B cell (primary cell): Measurements from ENCODE around the gene EEFSEC. TPM values are rescaled to one million over a fixed set of nuclear protein-coding genes. Genes with fewer than 3 reads are reported as not detected.

ENCODE experiments used
- ATAC-seq: fragments of 200-7000 bp; cut with Tn5 transposase; one replicate; pipeline ENCODE4 v1.10.0; 2021; ENCODE audit warnings: low read depth, mild to moderate bottlenecking, moderate number of reproducible peaks, moderate library complexity
- CTCF ChIA-PET: fragments of 350-600 bp; sonication (Branson Sonifier 250); formaldehyde crosslinking; loops from one replicate; lab custom pipeline; 2021; ENCODE audit warnings: antibody characterized with exemption, inconsistent platforms; lab: Charles Lee
- POLR2A ChIA-PET: fragments of 350-600 bp; sonication (Branson Sonifier 250); formaldehyde crosslinking; loops from one replicate; lab custom pipeline; 2021; ENCODE audit warnings: antibody characterized with exemption; lab: Charles Lee
- DNase-seq: peaks from one replicate; pipeline ENCODE4 v3.0.0; 2013
- H2AFZ ChIP-seq: 2 replicates; pipeline ENCODE4 v1.6.1; 2012; ENCODE audit warnings: mild to moderate bottlenecking, low read depth, low read length; ENCODE audit not compliant: insufficient read depth, poor library complexity, severe bottlenecking
- H3K27ac ChIP-seq, 2 donors: 1 replicate in 1 of 2; 2 replicates in 1 of 2; pipeline ENCODE4 v1.5.1; 2012 to 2013; ENCODE audit warnings: low read length in 2 of 2, mild to moderate bottlenecking in 2 of 2, moderate library complexity in 1 of 2
- H3K27me3 ChIP-seq, 4 experiments: fragments of 200-600 bp in 1 of 4; sonication (generic) in 1 of 4; replicated peaks in 1 of 4; 1 replicate in 2 of 4; 2 replicates in 2 of 4; pipeline versions ENCODE4 v1.6.1 to v1.7.0; 2013 to 2016; ENCODE audit warnings: low read length in 3 of 4, mild to moderate bottlenecking in 2 of 4, mixed read lengths in 1 of 4, moderate library complexity in 1 of 4; ENCODE audit not compliant: insufficient read depth in 4 of 4, control insufficient read depth in 3 of 4; ENCODE audit errors: control extremely low read depth in 1 of 4
- H3K36me3 ChIP-seq, 2 experiments: replicated peaks in 1 of 2; 1 replicate in 1 of 2; 2 replicates in 1 of 2; pipeline versions ENCODE4 v1.6.1 to v1.7.1; 2013; ENCODE audit warnings: low read length in 1 of 2; ENCODE audit not compliant: insufficient read depth in 2 of 2, control insufficient read depth in 1 of 2; ENCODE audit errors: control extremely low read depth in 1 of 2, extremely low read depth in 1 of 2
- H3K4me1 ChIP-seq, 2 donors: fragments of 200-600 bp in 1 of 2; sonication (generic) in 1 of 2; 1 replicate in 1 of 2; 2 replicates in 1 of 2; pipeline versions ENCODE4 v1.5.1 to v1.6.1; 2013 to 2017; ENCODE audit warnings: low read length in 2 of 2; ENCODE audit not compliant: control insufficient read depth in 2 of 2, insufficient read depth in 2 of 2
- H3K4me2 ChIP-seq: replicated peaks from 2 replicates; pipeline ENCODE3; 2012; ENCODE audit warnings: mild to moderate bottlenecking, low read depth, low read length; ENCODE audit not compliant: poor library complexity, severe bottlenecking
- H3K4me3 ChIP-seq, 5 experiments: fragments of 200-600 bp in 1 of 5; sonication (generic) in 1 of 5; 1 replicate in 3 of 5; 2 replicates in 2 of 5; pipeline versions ENCODE4 v1.5.1 to v1.7.0; 2011 to 2016; ENCODE audit warnings: low read length in 4 of 5, mild to moderate bottlenecking in 4 of 5, low read depth in 2 of 5, control low read depth in 1 of 5, moderate library complexity in 1 of 5; ENCODE audit not compliant: insufficient read depth in 1 of 5; ENCODE audit errors: control extremely low read depth in 1 of 5, extremely low read depth in 1 of 5
- H3K79me2 ChIP-seq: fragments of 200-600 bp; sonication (generic); one replicate; pipeline ENCODE4 v1.6.0; 2016; ENCODE audit warnings: low read length; ENCODE audit not compliant: control insufficient read depth, insufficient read depth
- H3K9ac ChIP-seq: fragments of 200-600 bp; sonication (generic); 2 replicates; pipeline ENCODE4 v1.6.1; 2017; ENCODE audit warnings: mild to moderate bottlenecking, low read length, moderate library complexity
- H3K9me3 ChIP-seq, 3 donors: one replicate each; pipeline versions ENCODE4 v1.6.1 to v1.7.1; 2013; ENCODE audit warnings: low read length in 2 of 3; ENCODE audit not compliant: control insufficient read depth in 2 of 3, insufficient read depth in 1 of 3; ENCODE audit errors: control extremely low read depth in 1 of 3
- H4K20me1 ChIP-seq: 2 replicates; pipeline ENCODE4 v1.6.0; 2012; ENCODE audit warnings: mild to moderate bottlenecking, low read length; ENCODE audit not compliant: insufficient read depth, control insufficient read depth, poor library complexity, severe bottlenecking
- H3K27ac Mint-ChIP-seq: one replicate; pipeline ENCODE4 v1.8.0; 2021; ENCODE audit warnings: mixed read lengths
- H3K27me3 Mint-ChIP-seq: one replicate; pipeline ENCODE4 v1.8.0; 2021; ENCODE audit warnings: mixed read lengths
- H3K4me1 Mint-ChIP-seq: one replicate; pipeline ENCODE4 v1.8.0; 2021; ENCODE audit warnings: mixed read lengths
- H3K4me3 Mint-ChIP-seq: one replicate; pipeline ENCODE4 v1.8.0; 2021; ENCODE audit warnings: mixed read lengths
- H3K9me3 Mint-ChIP-seq: one replicate; pipeline ENCODE4 v1.8.0; 2022; ENCODE audit warnings: mixed read lengths; ENCODE audit not compliant: insufficient read depth
- EZH2 ChIP-seq: IDR thresholded peaks from 2 replicates; pipeline ENCODE4 v1.6.1; 2012; ENCODE audit warnings: borderline replicate concordance, low read depth, mild to moderate bottlenecking, moderate library complexity, low read length; ENCODE audit not compliant: insufficient read depth, poor library complexity, severe bottlenecking
- WGBS: methylation state at CpG from one replicate; pipeline ENCODE4 v1.1.5; 2013; ENCODE audit warnings: missing lambda C conversion rate; ENCODE audit not compliant: insufficient coverage; 5-methylcytosine and 5-hydroxymethylcytosine counted together
- intact Hi-C: fragments of 100-400 bp; cut with micrococcal nuclease; formaldehyde crosslinking; loops from one replicate; pipeline ENCODE4 v1.10.0; 2022
- polyA plus RNA-seq: library from polyadenylated mRNA; depleted of rRNA; stranded (reverse); fragments of >200 nt; gene quantifications from 2 replicates; pipeline ENCODE4 v1.2.3, GENCODE V29; 2012
- total RNA-seq, 2 donors: library from RNA; stranded (reverse); fragments of 120-200 nt in 1 of 2; gene quantifications; 1 replicate in 1 of 2; 2 replicates in 1 of 2; pipeline versions ENCODE4 v1.2.3 to v1.2.4, GENCODE V29; 2013 to 2022

Gene EEFSEC
- total and polyA plus RNA-seq, 2 donors (not counting 1 experiment from before 2014, with no cell fraction given) = 17.9 to 18.4 TPM

DNA sequence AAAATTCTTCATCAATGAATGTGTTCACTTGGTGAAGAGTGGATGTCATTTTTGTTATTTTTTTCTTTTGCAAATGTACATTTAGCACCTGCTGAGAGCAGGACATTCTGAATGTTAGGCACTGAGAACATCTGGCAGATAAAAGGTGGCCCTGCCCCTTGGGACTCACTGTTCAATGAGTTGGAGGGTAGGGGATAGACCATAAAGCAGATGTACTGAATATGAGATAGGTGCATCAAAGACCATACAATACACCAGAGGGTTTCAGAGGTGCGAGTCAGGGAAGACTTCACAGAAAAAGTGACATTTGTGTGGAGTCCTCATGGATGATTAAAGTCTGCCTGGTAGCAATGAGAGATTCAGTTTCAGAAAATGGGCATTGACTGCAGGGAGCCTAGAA, 34.2 kb downstream of the EEFSEC start:
- no peak overlapping the region for H3K4me3 ChIP-seq
- peaks cover 2% of the 10 kb centered on the region for H3K9me3 Mint-ChIP-seq
- no peak overlapping the region for H2AFZ ChIP-seq
- no peak overlapping the region for H3K4me2 ChIP-seq
- ATAC-seq = no peak
- no peak overlapping the region for H3K9ac ChIP-seq
- peaks cover 19% of the 10 kb centered on the region for H4K20me1 ChIP-seq
- WGBS = no CpG with 5 or more reads among the region's 1 CpG
- no peak overlapping the region for H3K27ac ChIP-seq
- no peaks in the 10 kb centered on the region for H3K4me1 ChIP-seq
- ChIA-PET POLR2A (no interaction called here), CTCF (interaction anchor here (0.6 kb wide), 1 partner anchor 33 kb away, joined by 5 read pairs; no protein-coding TSS in a partner anchor)
- H3K27me3 Mint-ChIP-seq = no peaks in the 10 kb centered on the region
- H3K9me3 ChIP-seq = no peaks in the 10 kb centered on the region
- H3K4me1 Mint-ChIP-seq = peaks cover 12% of the 10 kb centered on the region
- intact Hi-C loops = no loop called here
- DNase-seq = no peak
- TF ChIP-seq EZH2 = no peak
- H3K36me3 ChIP-seq = no peaks in the 10 kb centered on the region
- peaks cover 36% of the 10 kb centered on the region for H3K79me2 ChIP-seq
- H3K27ac Mint-ChIP-seq = no peak overlapping the region
- H3K27me3 ChIP-seq = no peaks in the 10 kb centered on the region
- no peak overlapping the region for H3K4me3 Mint-ChIP-seq

DNA sequence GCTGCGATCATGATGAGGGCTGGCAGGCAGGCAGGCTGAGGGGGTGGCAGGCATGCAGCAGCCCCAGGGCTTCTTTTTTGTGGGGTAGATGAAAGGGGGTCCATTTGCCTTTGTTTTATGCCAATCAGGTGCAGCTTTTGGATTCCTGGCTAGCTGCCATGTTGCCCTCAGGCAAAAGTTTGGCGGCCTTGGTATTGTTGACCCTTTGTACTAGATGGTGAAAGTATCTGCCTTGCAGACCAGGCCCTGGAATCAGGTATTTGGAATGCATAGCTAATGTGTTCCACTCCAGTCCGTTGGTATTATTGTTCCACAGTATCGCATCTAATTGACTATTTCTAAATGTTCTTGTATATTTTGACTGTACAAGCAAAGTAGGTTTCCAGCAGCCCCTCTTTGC, 35.0 kb downstream of the EEFSEC start:
- H3K27ac Mint-ChIP-seq = no peak overlapping the region
- Histone ChIP-seq H3K4me1 (no peaks in the 10 kb centered on the region), H3K9ac (no peak overlapping the region), H3K4me3 (no peak overlapping the region), H2AFZ (no peak overlapping the region), H3K9me3 (no peaks in the 10 kb centered on the region), H3K27ac (no peak overlapping the region), H4K20me1 (peaks cover 15% of the 10 kb centered on the region), H3K79me2 (peaks cover 35% of the 10 kb centered on the region), H3K27me3 (no peaks in the 10 kb centered on the region), H3K36me3 (no peaks in the 10 kb centered on the region), H3K4me2 (no peak overlapping the region)
- no peaks in the 10 kb centered on the region for H3K27me3 Mint-ChIP-seq
- no peak for TF ChIP-seq EZH2
- DNase-seq (no peak), ATAC-seq (no peak)
- intact Hi-C loops = no loop called here
- POLR2A ChIA-PET = no interaction called here
- H3K9me3 Mint-ChIP-seq = peaks cover 2% of the 10 kb centered on the region
- peaks cover 12% of the 10 kb centered on the region for H3K4me1 Mint-ChIP-seq
- CTCF ChIA-PET = no interaction called here
- H3K4me3 Mint-ChIP-seq = no peak overlapping the region
- WGBS = 92% methylated on average over 4 of the region's 4 CpGs
